GM12891 (cell line): Measurements from ENCODE around the gene SMG9.

Experiments used
- POLR2A ChIP-seq: IDR thresholded peaks from 2 replicates; pipeline ENCODE4 v1.6.1; 2011; ENCODE audit warnings: low read depth, low read length, control low read depth
- POLR2AphosphoS5 ChIP-seq: IDR thresholded peaks from 2 replicates; pipeline ENCODE4 v1.6.1; 2011; ENCODE audit warnings: low read depth, low read length, control low read depth
- POU2F2 ChIP-seq: IDR thresholded peaks from 2 replicates; pipeline ENCODE4 v1.6.1; 2011; ENCODE audit warnings: low read depth, mild to moderate bottlenecking, control low read depth, low read length, moderate library complexity
- SPI1 ChIP-seq: IDR thresholded peaks from 2 replicates; pipeline ENCODE4 v1.6.1; 2011; ENCODE audit warnings: low read depth, low read length, control low read depth
- TAF1 ChIP-seq: IDR thresholded peaks from 2 replicates; pipeline ENCODE4 v1.6.1; 2011; ENCODE audit warnings: low read depth, low read length, control low read depth

- TF ChIP-seq POLR2AphosphoS5 (no peak), POLR2A (no peak), SPI1 (no peak), TAF1 (no peak), POU2F2 (no peak)
Measured at GRCh38 chr19:43776286-43776685, 21.5 kb upstream of the SMG9 start.
